AG04449 (cell line): ENCODE measurements around the gene ERC2.

Experiments used
- CTCF ChIA-PET: fragments of 350-600 bp; formaldehyde crosslinking; extraction: SDS; loops from one replicate; lab custom pipeline; 2021; ENCODE audit warnings: antibody characterized with exemption; lab: Yijun Ruan, JAX
- POLR2A ChIA-PET: fragments of 400-600, 350-600 bp; formaldehyde crosslinking; extraction: SDS; loops from one replicate; lab custom pipeline; 2020; ENCODE audit warnings: antibody characterized with exemption, inconsistent platforms; lab: Yijun Ruan, JAX
- DNase-seq: peaks from one replicate; pipeline ENCODE4 v3.0.0-alpha.2; 2010; ENCODE audit warnings: low read depth, low spot score
- H3K4me3 ChIP-seq: 2 replicates; pipeline ENCODE4 v1.5.1; 2011; ENCODE audit warnings: low read depth, mild to moderate bottlenecking, control low read depth, low read length
- TF ChIP-seq, protein P1 (sequence below): IDR thresholded peaks from one replicate; pipeline ENCODE4 v1.5.1; 2011; ENCODE audit warnings: mild to moderate bottlenecking, moderate library complexity, low read length, control low read depth, inconsistent platforms; ENCODE audit not compliant: insufficient read depth; ENCODE audit errors: missing control alignments

The ERC2 gene

DNA sequence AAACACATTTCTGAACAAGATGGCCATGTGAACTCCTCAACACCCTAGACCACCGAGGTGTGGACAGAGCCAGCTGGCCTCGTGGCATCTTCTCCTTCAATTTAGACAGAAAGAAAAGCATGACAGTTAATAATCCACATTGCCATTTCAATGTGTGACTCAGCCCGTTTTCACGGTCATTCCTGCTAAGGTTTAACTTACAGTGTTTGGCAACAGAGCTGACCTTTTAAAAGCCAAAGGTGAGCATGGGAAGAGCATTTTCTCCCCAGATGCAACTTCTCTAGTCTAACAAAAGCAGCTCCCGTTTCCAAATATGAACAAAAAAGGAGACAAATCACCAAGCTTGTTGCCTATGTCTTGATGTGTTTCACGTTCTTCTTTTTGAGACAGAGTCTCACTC lies 563.6 kb downstream of the ERC2 start:
- TF ChIP-seq, protein P1, sequence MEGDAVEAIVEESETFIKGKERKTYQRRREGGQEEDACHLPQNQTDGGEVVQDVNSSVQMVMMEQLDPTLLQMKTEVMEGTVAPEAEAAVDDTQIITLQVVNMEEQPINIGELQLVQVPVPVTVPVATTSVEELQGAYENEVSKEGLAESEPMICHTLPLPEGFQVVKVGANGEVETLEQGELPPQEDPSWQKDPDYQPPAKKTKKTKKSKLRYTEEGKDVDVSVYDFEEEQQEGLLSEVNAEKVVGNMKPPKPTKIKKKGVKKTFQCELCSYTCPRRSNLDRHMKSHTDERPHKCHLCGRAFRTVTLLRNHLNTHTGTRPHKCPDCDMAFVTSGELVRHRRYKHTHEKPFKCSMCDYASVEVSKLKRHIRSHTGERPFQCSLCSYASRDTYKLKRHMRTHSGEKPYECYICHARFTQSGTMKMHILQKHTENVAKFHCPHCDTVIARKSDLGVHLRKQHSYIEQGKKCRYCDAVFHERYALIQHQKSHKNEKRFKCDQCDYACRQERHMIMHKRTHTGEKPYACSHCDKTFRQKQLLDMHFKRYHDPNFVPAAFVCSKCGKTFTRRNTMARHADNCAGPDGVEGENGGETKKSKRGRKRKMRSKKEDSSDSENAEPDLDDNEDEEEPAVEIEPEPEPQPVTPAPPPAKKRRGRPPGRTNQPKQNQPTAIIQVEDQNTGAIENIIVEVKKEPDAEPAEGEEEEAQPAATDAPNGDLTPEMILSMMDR: no peak
- DNase-seq: no peak
- ChIA-PET CTCF (interaction anchor here (1.0 kb wide), 1 partner anchor 346 kb away, joined by 3 read pairs; no protein-coding TSS in a partner anchor), POLR2A (no interaction called here)
- H3K4me3 ChIP-seq: no peak overlapping the region

DNA sequence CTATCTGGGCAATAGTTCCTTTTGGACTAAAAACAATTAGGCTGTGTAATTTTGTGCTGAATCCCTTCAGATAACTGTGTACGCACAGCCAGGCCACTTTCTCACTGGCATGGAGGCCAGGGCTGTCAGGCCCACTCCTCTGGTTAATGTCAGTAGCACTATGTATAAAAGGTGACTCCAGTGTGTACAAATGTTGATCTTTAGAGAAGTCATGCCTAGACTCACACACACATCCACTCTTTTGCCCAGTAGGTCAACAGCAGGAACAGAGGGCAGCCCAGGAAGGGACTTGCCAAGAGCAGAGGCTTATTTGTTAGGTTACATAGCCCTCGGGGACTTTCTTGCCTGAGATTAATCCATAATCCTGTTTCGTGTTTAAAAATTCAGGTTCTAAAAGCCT lies 564.6 kb downstream of the ERC2 start:
- ChIA-PET CTCF (interaction anchor here (1.8 kb wide), 1 partner anchor 348 kb away, joined by 5 read pairs; no protein-coding TSS in a partner anchor), POLR2A (no interaction called here)
- H3K4me3 ChIP-seq: no peak overlapping the region
- no peak for DNase-seq
- TF ChIP-seq, protein P1: no peak

DNA sequence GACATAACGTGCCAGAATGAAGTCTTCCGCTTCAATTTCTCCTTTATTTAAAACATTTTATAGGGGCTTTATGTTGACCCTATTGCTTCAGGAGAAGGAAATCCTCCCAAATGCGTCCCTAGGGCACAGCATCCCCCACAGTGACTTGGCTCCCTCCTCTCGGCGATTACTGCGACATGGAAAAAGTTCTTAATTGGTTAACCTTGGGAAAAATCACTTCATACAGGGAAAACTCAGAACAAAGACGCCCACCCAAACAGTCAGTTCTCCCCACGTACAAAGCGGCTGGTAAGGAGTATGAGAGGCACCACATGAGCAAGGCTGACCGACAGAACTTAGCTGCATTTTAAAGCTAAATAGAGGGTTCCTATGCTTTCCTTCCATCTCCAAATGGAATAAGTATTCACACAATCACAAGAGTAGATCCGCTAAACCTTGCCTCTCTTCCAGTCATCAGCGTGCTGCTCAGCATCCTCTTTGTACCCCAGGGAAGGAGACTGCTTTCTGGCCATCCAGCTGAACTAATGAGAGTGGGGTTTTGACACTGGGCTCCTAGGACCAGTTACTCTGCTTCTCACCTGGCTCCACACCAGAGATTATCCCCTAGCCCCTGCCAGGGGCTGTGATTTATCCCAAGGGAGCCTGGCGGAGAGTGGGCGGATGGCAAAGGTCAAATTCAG lies 565.9 kb downstream of the ERC2 start:
- ChIA-PET POLR2A (no interaction called here), CTCF (interaction anchor here (1.8 kb wide), 1 partner anchor 349 kb away, joined by 5 read pairs; no protein-coding TSS in a partner anchor)
- H3K4me3 ChIP-seq: no peak overlapping the region
- TF ChIP-seq, protein P1: no peak
- DNase-seq: no peak

DNA sequence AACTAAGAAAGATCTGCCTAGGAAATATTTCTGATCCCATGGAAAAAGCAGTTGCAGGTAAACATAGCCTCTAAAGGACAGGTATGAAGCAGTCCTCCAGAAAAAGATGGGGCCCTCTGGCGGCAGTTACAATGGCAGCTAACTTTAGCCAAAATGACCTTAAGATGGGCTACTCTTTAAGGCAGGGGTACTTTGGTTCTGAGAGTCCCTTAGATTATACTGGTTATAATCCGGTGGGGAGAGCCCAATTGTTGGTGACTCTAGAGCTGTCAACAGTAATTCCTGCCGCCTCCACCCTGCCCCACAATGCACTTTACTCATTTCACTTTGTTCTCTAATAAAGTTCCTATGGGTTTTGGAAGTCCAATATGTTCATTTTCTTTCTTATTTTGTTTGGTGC lies 568.4 kb downstream of the ERC2 start:
- no peak overlapping the region for H3K4me3 ChIP-seq
- DNase-seq: no peak
- TF ChIP-seq, protein P1: peak; percentile 19
- CTCF ChIA-PET: interaction anchor here (1.1 to 1.8 kb wide), 2 partner anchors 9 to 352 kb away, joined by 3 to 6 read pairs; no protein-coding TSS in a partner anchor
- POLR2A ChIA-PET: no interaction called here

DNA sequence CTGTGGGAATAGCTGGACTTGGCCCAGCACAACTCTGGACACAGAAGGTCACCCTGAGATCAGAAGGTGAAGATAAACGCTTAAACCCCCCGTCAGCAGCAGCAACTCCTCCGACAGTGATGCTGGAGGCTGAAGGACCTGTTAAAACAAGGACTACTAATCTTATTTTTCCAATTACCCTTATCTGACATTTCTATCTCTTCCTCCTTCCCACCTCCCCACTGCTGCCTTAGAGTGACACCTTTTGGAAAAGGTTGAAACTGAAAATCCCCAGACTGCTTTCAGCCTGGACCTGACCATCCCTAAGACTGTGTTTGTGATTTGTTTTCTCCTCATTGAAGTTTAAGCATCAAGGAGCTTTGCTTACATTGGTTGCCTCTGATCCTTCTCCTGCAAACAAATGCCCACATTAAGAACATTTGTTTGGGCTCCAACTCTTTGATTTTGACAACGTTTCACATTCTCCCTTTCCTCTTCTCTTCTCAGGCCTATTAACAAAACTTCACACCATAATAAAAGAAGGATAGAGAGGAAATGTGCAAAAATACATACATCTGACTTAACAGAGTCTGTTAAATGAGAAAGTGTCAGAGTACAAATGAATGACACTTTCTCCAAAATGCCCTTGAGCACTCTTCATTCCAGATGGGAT lies 570.6 kb downstream of the ERC2 start:
- no peak overlapping the region for H3K4me3 ChIP-seq
- ChIA-PET POLR2A (no interaction called here), CTCF (interaction anchor here (1.3 kb wide), 1 partner anchor 9 kb away, joined by 3 read pairs; no protein-coding TSS in a partner anchor)
- DNase-seq: no peak
- TF ChIP-seq, protein P1: peak; percentile 34

DNA sequence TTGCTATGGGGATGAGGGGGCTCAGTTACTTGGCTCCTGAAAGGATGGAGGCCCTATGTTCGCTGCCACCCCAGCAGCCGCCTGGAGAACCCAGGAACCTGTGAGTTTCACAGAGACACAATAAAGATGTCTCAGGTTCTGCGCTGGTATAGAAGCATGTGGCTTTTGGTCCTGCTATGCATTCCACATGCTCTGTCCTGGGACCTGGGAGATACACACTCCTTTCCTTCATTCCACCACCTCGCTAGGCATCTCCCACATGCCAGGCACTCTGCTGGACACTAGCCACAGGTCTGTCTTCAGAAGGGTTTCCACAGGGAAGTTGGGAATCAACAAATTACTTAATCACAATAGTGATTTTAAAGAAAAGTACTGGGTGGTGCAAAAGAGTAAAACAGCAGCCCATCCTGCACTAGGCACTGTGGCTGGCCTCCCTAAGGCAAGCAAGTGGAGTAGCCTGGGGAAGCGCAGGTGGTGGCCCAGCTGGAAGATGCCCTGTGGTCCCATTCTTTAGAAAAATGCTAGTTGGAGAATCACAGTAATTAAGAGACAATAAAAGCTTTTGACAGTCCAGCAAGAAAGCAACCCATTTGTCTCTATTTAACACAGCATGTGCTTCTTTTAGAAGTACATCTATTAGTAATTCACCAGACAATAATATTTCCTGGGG lies 572.2 kb downstream of the ERC2 start:
- no peak overlapping the region for H3K4me3 ChIP-seq
- CTCF ChIA-PET: no interaction called here

More for the DNA sequence above, 572.2 kb downstream of the ERC2 start:
- TF ChIP-seq, protein P1: no peak
- DNase-seq: no peak
- POLR2A ChIA-PET: no interaction called here
